ENCODE data around the gene LRP1B.

DNA sequence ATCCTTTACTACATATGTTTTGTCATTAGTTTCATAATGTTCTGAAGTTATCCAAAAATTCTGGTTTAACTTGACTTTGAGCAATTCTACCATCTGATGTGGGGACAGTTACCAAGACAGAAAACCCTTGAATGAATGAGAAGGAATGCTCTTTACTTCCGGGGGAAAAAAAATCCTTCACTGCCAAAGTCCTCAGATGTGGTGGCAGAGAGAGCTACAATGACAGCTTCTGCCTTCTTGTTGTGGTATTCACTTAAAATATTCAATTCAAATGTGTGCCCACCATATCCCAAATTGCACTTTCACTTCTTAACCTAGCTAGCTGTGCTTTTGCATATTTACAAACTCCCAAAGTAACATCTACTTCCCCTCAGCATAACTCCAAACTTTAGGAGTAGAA lies 1818.9 kb downstream of the LRP1B start:
- TF ChIP-seq, protein P1, sequence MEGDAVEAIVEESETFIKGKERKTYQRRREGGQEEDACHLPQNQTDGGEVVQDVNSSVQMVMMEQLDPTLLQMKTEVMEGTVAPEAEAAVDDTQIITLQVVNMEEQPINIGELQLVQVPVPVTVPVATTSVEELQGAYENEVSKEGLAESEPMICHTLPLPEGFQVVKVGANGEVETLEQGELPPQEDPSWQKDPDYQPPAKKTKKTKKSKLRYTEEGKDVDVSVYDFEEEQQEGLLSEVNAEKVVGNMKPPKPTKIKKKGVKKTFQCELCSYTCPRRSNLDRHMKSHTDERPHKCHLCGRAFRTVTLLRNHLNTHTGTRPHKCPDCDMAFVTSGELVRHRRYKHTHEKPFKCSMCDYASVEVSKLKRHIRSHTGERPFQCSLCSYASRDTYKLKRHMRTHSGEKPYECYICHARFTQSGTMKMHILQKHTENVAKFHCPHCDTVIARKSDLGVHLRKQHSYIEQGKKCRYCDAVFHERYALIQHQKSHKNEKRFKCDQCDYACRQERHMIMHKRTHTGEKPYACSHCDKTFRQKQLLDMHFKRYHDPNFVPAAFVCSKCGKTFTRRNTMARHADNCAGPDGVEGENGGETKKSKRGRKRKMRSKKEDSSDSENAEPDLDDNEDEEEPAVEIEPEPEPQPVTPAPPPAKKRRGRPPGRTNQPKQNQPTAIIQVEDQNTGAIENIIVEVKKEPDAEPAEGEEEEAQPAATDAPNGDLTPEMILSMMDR (IDR thresholded peaks at IDR 0.05), result no peak
- TF ChIP-seq POLR2A (IDR thresholded peaks at IDR 0.05; ENCODE audit: low read length) (no peak), SMC3 (IDR thresholded peaks at IDR 0.05) (no peak)

Data from A549 (cell line).